ENCODE data around the gene NOPCHAP1.

Gene NOPCHAP1

GRCh38 chr12:105015543-105015942, 29.4 kb downstream of the NOPCHAP1 start:
- Histone ChIP-seq H3K9ac (ENCODE audit: low read depth, low read length, poor library complexity, severe bottlenecking) (no peak overlapping the region), H3K9me3 (ENCODE audit: insufficient read depth, low read depth, low read length) (no peaks in the 10 kb centered on the region), H3K4me3 (ENCODE audit: low read length, poor library complexity, severe bottlenecking) (no peak overlapping the region), H3F3A (ENCODE audit: low read depth) (no peaks in the 10 kb centered on the region), H3K79me2 (ENCODE audit: insufficient read depth, low read length) (no peaks in the 10 kb centered on the region), H3K4me1 (ENCODE audit: insufficient read depth, low read length, poor library complexity, severe bottlenecking) (no peaks in the 10 kb centered on the region), H2AFZ (ENCODE audit: low read length) (no peak overlapping the region), H3K4me2 (ENCODE audit: low read depth, low read length, poor library complexity, severe bottlenecking) (no peak overlapping the region), H4K20me1 (ENCODE audit: insufficient read depth, low read length, poor library complexity, severe bottlenecking) (no peaks in the 10 kb centered on the region), H3K27me3 (ENCODE audit: insufficient read depth, low read length, poor library complexity, severe bottlenecking) (no peaks in the 10 kb centered on the region), H3K9me2 (replicated peaks; ENCODE audit: low read depth, low read length) (no peaks in the 10 kb centered on the region), H3K36me3 (ENCODE audit: insufficient read depth, low read length) (peaks cover 25% of the 10 kb centered on the region; the same call in 1 of the 2 replicates)
- TF ChIP-seq, protein P1, sequence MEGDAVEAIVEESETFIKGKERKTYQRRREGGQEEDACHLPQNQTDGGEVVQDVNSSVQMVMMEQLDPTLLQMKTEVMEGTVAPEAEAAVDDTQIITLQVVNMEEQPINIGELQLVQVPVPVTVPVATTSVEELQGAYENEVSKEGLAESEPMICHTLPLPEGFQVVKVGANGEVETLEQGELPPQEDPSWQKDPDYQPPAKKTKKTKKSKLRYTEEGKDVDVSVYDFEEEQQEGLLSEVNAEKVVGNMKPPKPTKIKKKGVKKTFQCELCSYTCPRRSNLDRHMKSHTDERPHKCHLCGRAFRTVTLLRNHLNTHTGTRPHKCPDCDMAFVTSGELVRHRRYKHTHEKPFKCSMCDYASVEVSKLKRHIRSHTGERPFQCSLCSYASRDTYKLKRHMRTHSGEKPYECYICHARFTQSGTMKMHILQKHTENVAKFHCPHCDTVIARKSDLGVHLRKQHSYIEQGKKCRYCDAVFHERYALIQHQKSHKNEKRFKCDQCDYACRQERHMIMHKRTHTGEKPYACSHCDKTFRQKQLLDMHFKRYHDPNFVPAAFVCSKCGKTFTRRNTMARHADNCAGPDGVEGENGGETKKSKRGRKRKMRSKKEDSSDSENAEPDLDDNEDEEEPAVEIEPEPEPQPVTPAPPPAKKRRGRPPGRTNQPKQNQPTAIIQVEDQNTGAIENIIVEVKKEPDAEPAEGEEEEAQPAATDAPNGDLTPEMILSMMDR (conservative IDR thresholded peaks at IDR 0.05; ENCODE audit: low read length) = no peak
- TF ChIP-seq EZH2phosphoT487 (IDR thresholded peaks at IDR 0.05; ENCODE audit: borderline replicate concordance) = no peak

- Histone ChIP-seq H3K4me2 (ENCODE audit: low read depth, low read length, poor library complexity, severe bottlenecking) (no peak overlapping the region), H3K79me2 (ENCODE audit: insufficient read depth, low read length) (no peaks in the 10 kb centered on the region), H3K4me3 (ENCODE audit: low read length, poor library complexity, severe bottlenecking) (no peak overlapping the region), H3K9ac (ENCODE audit: low read depth, low read length, poor library complexity, severe bottlenecking) (no peak overlapping the region), H4K20me1 (ENCODE audit: insufficient read depth, low read length, poor library complexity, severe bottlenecking) (no peaks in the 10 kb centered on the region), H3K27me3 (ENCODE audit: insufficient read depth, low read length, poor library complexity, severe bottlenecking) (no peaks in the 10 kb centered on the region), H3F3A (ENCODE audit: low read depth) (no peaks in the 10 kb centered on the region), H3K4me1 (ENCODE audit: insufficient read depth, low read length, poor library complexity, severe bottlenecking) (no peaks in the 10 kb centered on the region), H3K9me3 (ENCODE audit: insufficient read depth, low read depth, low read length) (no peaks in the 10 kb centered on the region), H2AFZ (ENCODE audit: low read length) (no peak overlapping the region), H3K9me2 (replicated peaks; ENCODE audit: low read depth, low read length) (no peaks in the 10 kb centered on the region), H3K36me3 (ENCODE audit: insufficient read depth, low read length) (peaks cover 22% of the 10 kb centered on the region; the same call in 1 of the 2 replicates)
- TF ChIP-seq EZH2phosphoT487 (IDR thresholded peaks at IDR 0.05; ENCODE audit: borderline replicate concordance) = no peak
- TF ChIP-seq, protein P1 (conservative IDR thresholded peaks at IDR 0.05; ENCODE audit: low read length) = no peak
These were observed 31.9 kb downstream of the NOPCHAP1 start for GRCh38 chr12:105018012-105018411.

- Histone ChIP-seq H3K9me3 (ENCODE audit: insufficient read depth, low read depth, low read length) (no peaks in the 10 kb centered on the region), H3K9me2 (replicated peaks; ENCODE audit: low read depth, low read length) (no peaks in the 10 kb centered on the region), H3K36me3 (ENCODE audit: insufficient read depth, low read length) (peaks cover 17% of the 10 kb centered on the region; the same call in 1 of the 2 replicates), H3K9ac (ENCODE audit: low read depth, low read length, poor library complexity, severe bottlenecking) (no peak overlapping the region), H2AFZ (ENCODE audit: low read length) (no peak overlapping the region), H3K27me3 (ENCODE audit: insufficient read depth, low read length, poor library complexity, severe bottlenecking) (no peaks in the 10 kb centered on the region), H3F3A (ENCODE audit: low read depth) (no peaks in the 10 kb centered on the region), H3K79me2 (ENCODE audit: insufficient read depth, low read length) (no peaks in the 10 kb centered on the region), H3K4me3 (ENCODE audit: low read length, poor library complexity, severe bottlenecking) (no peak overlapping the region), H4K20me1 (ENCODE audit: insufficient read depth, low read length, poor library complexity, severe bottlenecking) (no peaks in the 10 kb centered on the region), H3K4me2 (ENCODE audit: low read depth, low read length, poor library complexity, severe bottlenecking) (no peak overlapping the region), H3K4me1 (ENCODE audit: insufficient read depth, low read length, poor library complexity, severe bottlenecking) (no peaks in the 10 kb centered on the region)
- no peak for TF ChIP-seq EZH2phosphoT487 (IDR thresholded peaks at IDR 0.05; ENCODE audit: borderline replicate concordance)
- TF ChIP-seq, protein P1 (conservative IDR thresholded peaks at IDR 0.05; ENCODE audit: low read length) = no peak
These were observed 32.7 kb downstream of the NOPCHAP1 start for GRCh38 chr12:105018776-105019175.
